HUDEP-2 (cell line): ENCODE measurements around the gene ETV1.

ENCODE experiments used
- DNase-seq, 76 experiments: peaks; one replicate each; lab custom pipeline; 2025; ENCODE audit not compliant: unreplicated experiment in 76 of 76; lab: John Stamatoyannopoulos, UW

Gene ETV1

GRCh38 chr7:13886356-13886755, 103.1 kb downstream of the ETV1 start:
- no peak for DNase-seq

GRCh38 chr7:13882051-13882450, 107.4 kb downstream of the ETV1 start:
- no peak for DNase-seq

- DNase-seq: no peak
Measured at GRCh38 chr7:13880789-13881188, 108.7 kb downstream of the ETV1 start.

- DNase-seq: no peak
Measured at GRCh38 chr7:13879994-13880686, 109.3 kb downstream of the ETV1 start.

GRCh38 chr7:13879143-13879542, 110.3 kb downstream of the ETV1 start:
- no peak for DNase-seq

GRCh38 chr7:13878154-13878553, 111.3 kb downstream of the ETV1 start:
- DNase-seq: no peak

- DNase-seq: peak in 3 of 76 experiments; percentile 3 to 36 (median 11)
Measured at GRCh38 chr7:13875496-13876074, 113.9 kb downstream of the ETV1 start.

GRCh38 chr7:13874783-13875182, 114.7 kb downstream of the ETV1 start:
- no peak for DNase-seq

GRCh38 chr7:13872709-13873108, 116.8 kb downstream of the ETV1 start:
- DNase-seq: no peak

GRCh38 chr7:13871008-13871407, 118.5 kb downstream of the ETV1 start:
- no peak for DNase-seq

- DNase-seq: no peak
Measured at GRCh38 chr7:13860734-13861133, 128.7 kb downstream of the ETV1 start.

- no peak for DNase-seq
Measured at GRCh38 chr7:13856012-13856411, 133.5 kb downstream of the ETV1 start.

GRCh38 chr7:13852281-13852968, 137.0 kb downstream of the ETV1 start:
- DNase-seq: no peak

- DNase-seq: no peak
Measured at GRCh38 chr7:13851736-13852135, 137.7 kb downstream of the ETV1 start.

GRCh38 chr7:13850185-13850752, 139.2 kb downstream of the ETV1 start:
- peak in 9 of 76 experiments; percentile 0 to 37 (median 9) for DNase-seq

- no peak for DNase-seq
Measured at GRCh38 chr7:13849163-13849892, 140.1 kb downstream of the ETV1 start.

GRCh38 chr7:13848681-13849131, 140.8 kb downstream of the ETV1 start:
- DNase-seq: no peak

GRCh38 chr7:13846386-13846785, 143.1 kb downstream of the ETV1 start:
- DNase-seq: no peak

- DNase-seq: no peak
Measured at GRCh38 chr7:13845601-13846000, 143.9 kb downstream of the ETV1 start.

GRCh38 chr7:13844954-13845353, 144.5 kb downstream of the ETV1 start:
- DNase-seq: no peak

- DNase-seq: no peak
Measured at GRCh38 chr7:13841284-13841683, 148.2 kb downstream of the ETV1 start.
